RWPE2 (cell line): ENCODE results near the gene EFNA3.

ENCODE experiments used
- ATAC-seq: fragments of 200-7000 bp; cut with Tn5 transposase; 3 replicates; pipeline ENCODE4 v1.9.1; 2021; ENCODE audit warnings: low read depth
- DNase-seq: peaks from one replicate; pipeline ENCODE4 v3.0.0-alpha.2; 2020; ENCODE audit warnings: low spot score
- H3K27ac ChIP-seq: fragments of 450-650 bp; 2 replicates; pipeline ENCODE4 v1.5.1; 2017; ENCODE audit warnings: mild to moderate bottlenecking; ENCODE audit not compliant: poor library complexity, severe bottlenecking
- H3K27me3 ChIP-seq: fragments of 250-450 bp; sonication (Bioruptor Pico); 2 replicates; pipeline ENCODE4 v1.5.1; 2021; ENCODE audit warnings: mild to moderate bottlenecking, moderate library complexity; ENCODE audit not compliant: insufficient read depth, poor library complexity, severe bottlenecking
- H3K36me3 ChIP-seq: fragments of 250-450 bp; sonication (Bioruptor Pico); 2 replicates; pipeline ENCODE4 v1.5.1; 2020; ENCODE audit warnings: low read depth, mild to moderate bottlenecking, moderate library complexity
- H3K4me1 ChIP-seq: fragments of 250-450 bp; sonication (Bioruptor Pico); 2 replicates; pipeline ENCODE4 v1.5.1; 2021; ENCODE audit warnings: mild to moderate bottlenecking, moderate library complexity; ENCODE audit not compliant: insufficient read depth, poor library complexity, severe bottlenecking
- H3K4me3 ChIP-seq: fragments of 250-450 bp; sonication (Bioruptor Pico); 2 replicates; pipeline ENCODE4 v1.5.1; 2021; ENCODE audit warnings: mild to moderate bottlenecking, moderate library complexity; ENCODE audit not compliant: severe bottlenecking
- H3K9me3 ChIP-seq: fragments of 250-450 bp; sonication (Bioruptor Pico); 2 replicates; pipeline ENCODE4 v1.5.1; 2021; ENCODE audit warnings: mild to moderate bottlenecking, moderate library complexity; ENCODE audit not compliant: severe bottlenecking
- CTCF ChIP-seq: fragments of 450-650 bp; IDR thresholded peaks from one replicate; pipeline ENCODE4 v1.5.1; 2017; ENCODE audit warnings: mild to moderate bottlenecking, moderate library complexity; ENCODE audit not compliant: poor library complexity, severe bottlenecking

Gene EFNA3

GRCh38 chr1:155092641-155093040, 14.0 kb downstream of the EFNA3 start:
- DNase-seq (no peak), ATAC-seq (no peak)
- Histone ChIP-seq H3K9me3 (no peaks in the 10 kb centered on the region), H3K27me3 (no peaks in the 10 kb centered on the region), H3K36me3 (no peaks in the 10 kb centered on the region), H3K4me1 (no peaks in the 10 kb centered on the region), H3K27ac (no peak overlapping the region), H3K4me3 (no peak overlapping the region)
- no peak for TF ChIP-seq CTCF

DNA sequence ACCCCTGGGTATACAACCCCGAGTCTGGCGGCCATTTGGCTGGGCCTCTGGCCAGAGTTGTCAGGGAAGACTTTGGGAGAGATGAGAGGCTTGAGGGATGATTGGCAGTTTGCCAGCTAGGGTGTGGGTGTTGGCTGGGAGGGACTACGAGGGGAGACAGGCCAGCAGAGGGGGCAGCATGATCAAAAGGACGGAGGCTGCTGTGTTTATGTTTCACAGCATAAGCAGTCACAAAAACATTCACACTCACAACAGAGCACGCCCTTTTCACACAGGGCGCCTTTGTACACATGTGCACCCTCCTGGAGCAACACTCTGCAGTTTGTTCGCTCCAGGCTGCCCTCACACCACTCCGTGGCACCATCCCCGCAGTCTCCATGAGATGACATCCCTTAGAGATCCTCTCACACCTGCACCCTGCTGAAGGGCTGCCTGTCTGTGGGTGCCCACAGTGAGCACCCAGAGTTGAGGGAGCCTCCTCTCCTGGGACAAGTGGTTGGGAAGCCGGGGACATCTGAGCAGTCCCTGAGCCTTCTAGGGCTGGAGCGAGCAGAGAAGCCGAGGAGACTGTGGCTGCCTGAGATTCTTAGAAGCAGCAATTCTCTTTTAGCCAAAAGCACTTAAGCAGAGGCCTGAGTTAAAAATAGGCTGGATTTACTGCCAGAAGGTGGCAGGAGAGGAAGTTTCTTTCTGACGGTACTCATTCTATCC, 15.4 kb downstream of the EFNA3 start:
- peak; percentile 76 for ATAC-seq
- no peak for DNase-seq
- TF ChIP-seq CTCF = peak; percentile 76
- no peaks in the 10 kb centered on the region for H3K9me3 ChIP-seq
- H3K27ac ChIP-seq = no peak overlapping the region
- H3K4me1 ChIP-seq = no peaks in the 10 kb centered on the region
- H3K27me3 ChIP-seq = no peaks in the 10 kb centered on the region
- H3K36me3 ChIP-seq = no peaks in the 10 kb centered on the region
- no peak overlapping the region for H3K4me3 ChIP-seq

DNA sequence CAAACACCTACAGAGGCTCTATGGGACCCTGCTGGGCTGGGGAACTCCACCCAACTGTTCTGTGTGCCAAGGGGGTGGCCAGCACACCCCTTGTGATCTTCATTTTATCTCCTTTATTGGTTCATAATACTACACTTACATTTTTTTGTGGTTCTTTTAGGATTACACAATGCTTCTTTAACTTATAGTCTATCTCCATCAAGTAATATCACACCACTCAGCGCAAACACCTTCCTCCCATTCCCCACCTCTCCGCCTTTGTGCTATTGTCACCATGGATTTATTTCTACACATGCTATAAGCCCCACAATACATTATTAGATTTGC, 15.9 kb downstream of the EFNA3 start:
- peak; percentile 55 for TF ChIP-seq CTCF
- H3K36me3 ChIP-seq = no peaks in the 10 kb centered on the region
- H3K4me3 ChIP-seq = no peak overlapping the region
- H3K9me3 ChIP-seq = no peaks in the 10 kb centered on the region
- no peak overlapping the region for H3K27ac ChIP-seq
- DNase-seq (no peak), ATAC-seq (0 out of 3 replicates have a peak, but pooled peaks have one; percentile 6)
- H3K27me3 ChIP-seq = no peaks in the 10 kb centered on the region
- no peaks in the 10 kb centered on the region for H3K4me1 ChIP-seq

- TF ChIP-seq CTCF = no peak
- Histone ChIP-seq H3K4me1 (no peaks in the 10 kb centered on the region), H3K27me3 (no peaks in the 10 kb centered on the region)
These were observed 20.7 kb downstream of the EFNA3 start for GRCh38 chr1:155099331-155099730.

GRCh38 chr1:155103325-155103724, 24.7 kb downstream of the EFNA3 start:
- Histone ChIP-seq H3K9me3 (no peaks in the 10 kb centered on the region), H3K4me3 (no peak overlapping the region), H3K36me3 (no peaks in the 10 kb centered on the region), H3K4me1 (no peaks in the 10 kb centered on the region), H3K27me3 (no peaks in the 10 kb centered on the region), H3K27ac (no peak overlapping the region)
- no peak for DNase-seq
- ATAC-seq = no peak
- TF ChIP-seq CTCF = no peak

More at GRCh38 chr1:155099331-155099730, 20.7 kb downstream of the EFNA3 start:
- DNase-seq (no peak), ATAC-seq (no peak)
- Histone ChIP-seq H3K27ac (no peak overlapping the region), H3K9me3 (no peaks in the 10 kb centered on the region), H3K36me3 (no peaks in the 10 kb centered on the region), H3K4me3 (no peak overlapping the region)
